PC-3 (cell line): Measurements from ENCODE around the gene ARHGAP8. TPM values are rescaled to one million over a fixed set of nuclear protein-coding genes. Genes with fewer than 3 reads are reported as not detected.

ENCODE experiments used
- ATAC-seq: fragments of 200-7000 bp; cut with Tn5 transposase; 2 replicates; pipeline ENCODE4 v1.9.1; 2020; ENCODE audit warnings: mild to moderate bottlenecking, moderate library complexity
- BruUV-seq: library from RNA; stranded (reverse); fragments of 400-500 nt; replicated peaks from 2 replicates; lab custom pipeline; 2021; lab: Mats Ljungman, UMichigan
- CTCF ChIA-PET: fragments of 300-600 bp; sonication (Branson Sonifier 250); formaldehyde crosslinking; loops from one replicate; lab custom pipeline; 2022; ENCODE audit warnings: antibody characterized with exemption; lab: Charles Lee
- POLR2A ChIA-PET: fragments of 300-600 bp; sonication (Branson Sonifier 250); formaldehyde crosslinking; loops from one replicate; lab custom pipeline; 2022; ENCODE audit warnings: antibody characterized with exemption; ENCODE audit not compliant: unreplicated experiment; lab: Charles Lee
- DNase-seq: peaks from one replicate; pipeline ENCODE4 v3.0.0-alpha.2; 2015
- H2AFZ ChIP-seq: fragments of 300-600 bp; sonication (generic); 2 replicates; pipeline ENCODE4 v1.6.0; 2016; ENCODE audit warnings: antibody characterized with exemption, low read length
- H3F3A ChIP-seq: fragments of 300-600 bp; sonication (generic); one replicate; pipeline ENCODE4 v1.6.0; 2017; ENCODE audit warnings: antibody characterized with exemption, low read length, control low read depth, mild to moderate bottlenecking; ENCODE audit not compliant: unreplicated experiment
- H3K27ac ChIP-seq: fragments of 300-600 bp; sonication (generic); 2 replicates; pipeline ENCODE4 v1.5.1; 2016; ENCODE audit warnings: mild to moderate bottlenecking, low read length
- H3K27me3 ChIP-seq: fragments of 300-600 bp; sonication (generic); 2 replicates; pipeline ENCODE4 v1.6.1; 2016; ENCODE audit warnings: low read length, mixed read lengths
- H3K36me3 ChIP-seq: fragments of 300-600 bp; sonication (generic); 2 replicates; pipeline ENCODE4 v1.6.1; 2016; ENCODE audit warnings: low read depth, mixed run types, low read length, mixed read lengths
- H3K4me1 ChIP-seq: fragments of 300-600 bp; sonication (generic); 2 replicates; pipeline ENCODE4 v1.5.1; 2016; ENCODE audit warnings: low read length; ENCODE audit not compliant: insufficient read depth
- H3K4me2 ChIP-seq: fragments of 300-600 bp; sonication (generic); 2 replicates; pipeline ENCODE4 v1.6.0; 2016; ENCODE audit warnings: low read length
- H3K4me3 ChIP-seq: fragments of 300-600 bp; sonication (generic); 2 replicates; pipeline ENCODE4 v1.5.1; 2016; ENCODE audit warnings: mild to moderate bottlenecking, low read length, mixed read lengths
- H3K79me2 ChIP-seq: fragments of 300-600 bp; sonication (generic); 2 replicates; pipeline ENCODE4 v1.6.1; 2017; ENCODE audit warnings: low read length, mixed read lengths
- H3K9ac ChIP-seq: fragments of 300-600 bp; sonication (generic); 2 replicates; pipeline ENCODE4 v1.6.0; 2016; ENCODE audit warnings: mild to moderate bottlenecking, low read length
- H3K9me2 ChIP-seq: fragments of 300-600 bp; sonication (generic); replicated peaks from 2 replicates; pipeline ENCODE4 v1.6.1; 2016; ENCODE audit warnings: mixed run types, low read length, mixed read lengths
- H3K9me3 ChIP-seq: fragments of 300-600 bp; sonication (generic); 2 replicates; pipeline ENCODE4 v1.6.1; 2016; ENCODE audit warnings: low read length, mixed read lengths
- H4K20me1 ChIP-seq: fragments of 300-600 bp; sonication (generic); 2 replicates; pipeline ENCODE4 v1.6.1; 2016; ENCODE audit warnings: low read length, mixed read lengths
- CTCF ChIP-seq: fragments of 300-600 bp; sonication (generic); conservative IDR thresholded peaks from 2 replicates; pipeline ENCODE4 v1.5.1; 2017; ENCODE audit warnings: antibody characterized with exemption, low read depth, mild to moderate bottlenecking, low read length
- EZH2 ChIP-seq: fragments of 300-600 bp; sonication (generic); IDR thresholded peaks from one replicate; pipeline ENCODE4 v1.6.1; 2017; ENCODE audit warnings: antibody characterized with exemption, mild to moderate bottlenecking, low read length; ENCODE audit not compliant: unreplicated experiment
- EZH2phosphoT487 ChIP-seq: fragments of 300-600 bp; sonication (generic); IDR thresholded peaks from 2 replicates; pipeline ENCODE4 v1.6.1; 2018; ENCODE audit warnings: mild to moderate bottlenecking, antibody characterized with exemption, low read length, borderline replicate concordance
- intact Hi-C: fragments of 100-400 bp; cut with micrococcal nuclease; formaldehyde crosslinking; loops from 2 replicates; pipeline ENCODE4 v1.9.0; 2023
- total RNA-seq: library from RNA; depleted of rRNA; stranded (reverse); fragments of >200 nt; gene quantifications from 2 replicates; pipeline ENCODE4 v1.2.3, GENCODE V29; 2014

The ARHGAP8 gene
- total RNA-seq, 1 experiment from 2014 or later, result 30.9 TPM

- no peak overlapping the region for H3K9ac ChIP-seq
- H3K27me3 ChIP-seq, result no peaks in the 10 kb centered on the region
- intact Hi-C loops, result no loop called here
- no peak overlapping the region for H3K4me2 ChIP-seq
- H3K36me3 ChIP-seq, result no peaks in the 10 kb centered on the region
- DNase-seq (no peak), ATAC-seq (no peak)
- H3K9me3 ChIP-seq, result no peaks in the 10 kb centered on the region
- no peaks in the 10 kb centered on the region for H3K4me1 ChIP-seq
- TF ChIP-seq EZH2phosphoT487, result no peak
- no peak for TF ChIP-seq EZH2
- TF ChIP-seq CTCF, result no peak
- H4K20me1 ChIP-seq, result no peaks in the 10 kb centered on the region
- no peak overlapping the region for H3K4me3 ChIP-seq
- ChIA-PET POLR2A (no interaction called here), CTCF (no interaction called here)
- H3K27ac ChIP-seq, result no peak overlapping the region
- H3K9me2 ChIP-seq, result no peaks in the 10 kb centered on the region
- no peak overlapping the region for H2AFZ ChIP-seq
- BruUV-seq, result no TSS peak
- no peaks in the 10 kb centered on the region for H3K79me2 ChIP-seq
- H3F3A ChIP-seq, result no peaks in the 10 kb centered on the region
These were observed 95.0 kb downstream of the ARHGAP8 start for GRCh38 chr22:44847380-44847779.

GRCh38 chr22:44847892-44848291 lies 95.5 kb downstream of the ARHGAP8 start:
- Histone ChIP-seq H3K4me3 (no peak overlapping the region), H3F3A (no peaks in the 10 kb centered on the region), H3K36me3 (no peaks in the 10 kb centered on the region), H3K27me3 (no peaks in the 10 kb centered on the region), H3K9ac (no peak overlapping the region), H4K20me1 (no peaks in the 10 kb centered on the region), H3K9me3 (no peaks in the 10 kb centered on the region), H2AFZ (no peak overlapping the region), H3K4me1 (no peaks in the 10 kb centered on the region), H3K79me2 (no peaks in the 10 kb centered on the region), H3K9me2 (no peaks in the 10 kb centered on the region), H3K4me2 (no peak overlapping the region), H3K27ac (no peak overlapping the region)
- intact Hi-C loops, result no loop called here
- ATAC-seq (no peak), DNase-seq (no peak)
- TF ChIP-seq EZH2phosphoT487, result no peak
- TF ChIP-seq CTCF, result no peak
- no peak for TF ChIP-seq EZH2
- ChIA-PET POLR2A (no interaction called here), CTCF (no interaction called here)
- BruUV-seq, result no TSS peak

GRCh38 chr22:44848296-44848741 lies 95.9 kb downstream of the ARHGAP8 start:
- H4K20me1 ChIP-seq, result no peaks in the 10 kb centered on the region
- CTCF ChIA-PET, result no interaction called here
- H3K79me2 ChIP-seq, result no peaks in the 10 kb centered on the region
- no peaks in the 10 kb centered on the region for H3K4me1 ChIP-seq
- DNase-seq, result no peak
- H3K4me2 ChIP-seq, result no peak overlapping the region
- H3K9me2 ChIP-seq, result no peaks in the 10 kb centered on the region
- no peaks in the 10 kb centered on the region for H3K27me3 ChIP-seq
- H3K27ac ChIP-seq, result no peak overlapping the region
- POLR2A ChIA-PET, result no interaction called here
- no peaks in the 10 kb centered on the region for H3K9me3 ChIP-seq
- H3K9ac ChIP-seq, result no peak overlapping the region
- intact Hi-C loops, result no loop called here
- no peak for TF ChIP-seq EZH2
- no peak for TF ChIP-seq CTCF
- no peak for TF ChIP-seq EZH2phosphoT487
- H3F3A ChIP-seq, result no peaks in the 10 kb centered on the region
- H2AFZ ChIP-seq, result no peak overlapping the region
- no TSS peak for BruUV-seq
- no peak overlapping the region for H3K4me3 ChIP-seq
- no peak for ATAC-seq
- H3K36me3 ChIP-seq, result no peaks in the 10 kb centered on the region
